ENCODE results near the gene TEX9.
"Not testable (repeated sequence)": the region's sequence is repeated elsewhere in the genome, so short reads cannot be mapped to it uniquely, and the experiment has no call there.

The TEX9 gene

DNA sequence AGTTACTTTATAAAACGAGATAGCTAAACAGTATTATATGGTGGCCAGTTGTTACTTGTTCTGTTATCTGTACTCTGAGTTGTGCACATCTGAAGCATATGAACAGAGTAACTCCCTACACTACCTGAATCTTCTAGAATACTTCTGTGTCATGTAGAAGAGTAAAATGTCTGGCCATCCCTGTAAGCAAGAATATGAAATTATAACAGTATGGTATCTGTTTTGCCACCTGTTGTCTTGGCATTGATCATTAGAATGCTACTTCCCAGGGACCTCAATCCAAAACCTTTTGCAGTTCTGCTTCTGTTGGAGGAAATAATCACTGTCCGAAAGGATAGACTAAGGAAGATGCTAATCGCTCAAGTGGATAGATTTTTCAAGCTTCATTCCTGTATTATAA lies 1.9 kb downstream of the TEX9 start:
- DNase-seq, result no peak

DNA sequence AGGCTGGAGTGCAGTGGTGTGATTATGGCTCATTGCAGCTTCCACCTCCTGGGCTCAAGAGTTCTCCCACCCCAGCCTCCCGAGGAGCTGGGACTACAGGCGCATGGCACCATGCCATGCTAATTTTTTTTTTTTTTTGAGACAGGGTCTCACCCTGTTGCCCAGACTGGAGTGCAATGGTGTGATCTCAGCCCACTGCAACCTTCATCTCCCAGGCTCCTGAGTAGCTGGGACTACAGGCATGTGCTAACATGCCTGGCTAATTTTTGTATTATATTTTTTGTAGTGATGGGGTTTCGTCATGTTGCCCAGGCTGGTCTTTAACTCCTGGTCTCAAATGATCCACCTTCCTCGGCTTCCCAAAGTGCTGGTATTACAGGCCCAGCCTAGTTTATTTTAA lies 4.0 kb downstream of the TEX9 start:
- no peak for DNase-seq

DNA sequence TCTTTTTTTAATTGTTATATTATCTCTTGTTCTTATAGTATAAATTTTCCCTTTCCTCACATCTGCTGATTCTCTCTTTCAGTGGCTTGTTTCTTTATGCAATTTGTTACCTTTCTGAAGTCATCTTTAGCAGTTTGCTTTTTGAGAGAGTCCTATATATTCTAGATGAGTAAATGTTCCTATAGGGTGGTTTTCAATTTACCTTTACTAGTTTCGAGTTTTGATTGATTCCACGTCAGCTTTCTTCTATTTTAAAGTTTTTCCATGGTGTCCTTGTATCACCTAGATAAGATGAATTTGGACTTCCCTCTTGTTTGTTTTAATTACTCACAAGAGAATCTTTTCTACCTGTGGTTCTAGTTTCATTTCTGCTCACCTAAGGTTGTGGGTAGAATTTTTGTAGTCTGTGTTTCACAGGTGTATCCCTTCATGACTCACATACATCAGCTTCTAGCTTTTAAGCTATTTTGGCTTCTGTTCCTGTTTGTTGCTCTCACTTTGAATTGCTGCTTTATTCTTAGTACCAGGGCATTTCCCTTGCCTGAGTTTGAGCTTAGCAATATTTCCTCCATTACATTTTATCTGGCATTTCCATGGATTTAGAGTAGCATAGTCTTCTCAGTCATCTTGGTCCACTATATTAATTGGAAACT lies 6.4 kb downstream of the TEX9 start:
- DNase-seq, result no peak

DNA sequence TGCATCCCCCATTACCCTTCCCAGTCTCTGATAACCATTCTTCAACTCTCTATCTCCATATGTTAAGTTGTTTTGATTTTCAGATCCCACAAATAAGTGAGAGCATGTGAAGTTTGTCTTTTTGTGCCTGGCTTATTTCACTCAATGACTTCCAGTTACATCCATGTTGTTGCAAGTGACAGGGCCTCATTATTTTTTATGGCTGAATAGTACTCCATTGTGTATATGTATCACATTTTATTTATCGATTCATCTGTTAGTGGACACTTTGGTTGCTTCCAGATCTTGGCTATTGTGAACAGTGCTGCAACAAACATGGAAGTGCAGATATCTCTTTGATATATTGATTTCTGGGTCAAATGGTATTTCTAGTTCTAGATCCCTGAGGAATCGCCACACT lies 9.5 kb downstream of the TEX9 start:
- DNase-seq, result not testable (repeated sequence)

DNA sequence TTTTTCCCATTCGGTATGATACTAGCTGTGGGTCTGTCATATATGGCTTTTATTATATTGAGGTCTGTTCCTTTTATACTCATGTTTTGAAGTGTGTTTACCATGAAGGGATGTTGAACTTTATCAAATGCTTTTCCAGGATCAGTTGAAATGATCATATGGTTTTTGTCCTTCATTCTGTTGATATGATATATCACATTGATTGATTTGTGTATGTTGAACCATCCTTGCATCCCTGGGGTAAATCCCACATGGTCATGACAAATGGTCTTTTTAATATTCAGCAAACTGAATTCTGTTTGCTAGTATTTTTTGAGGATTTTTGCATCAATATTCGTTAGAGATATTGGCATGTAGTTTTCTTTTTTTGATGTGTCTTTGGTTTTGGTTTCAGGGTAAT lies 12.6 kb downstream of the TEX9 start:
- DNase-seq, result not testable (repeated sequence)

DNA sequence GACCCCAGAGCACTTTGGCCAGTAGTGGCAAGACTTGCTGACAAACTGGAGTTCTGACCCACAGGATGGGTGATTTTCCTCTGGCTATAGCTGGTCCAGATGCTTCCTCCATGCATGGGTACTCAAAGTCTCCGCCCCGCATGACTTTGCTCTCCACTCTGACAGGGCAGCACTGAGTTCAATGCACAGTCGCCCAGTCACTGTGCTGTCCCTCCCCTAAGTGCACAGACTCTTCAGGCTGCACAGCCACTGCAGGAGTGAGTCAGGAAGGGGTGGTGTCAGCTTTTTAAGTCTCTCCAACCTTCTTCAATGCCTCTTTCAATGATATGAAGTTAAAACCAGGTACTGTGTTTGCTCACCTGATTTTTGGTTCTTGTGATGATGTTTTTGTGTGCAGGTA lies 17.8 kb downstream of the TEX9 start:
- DNase-seq, result no peak

DNA sequence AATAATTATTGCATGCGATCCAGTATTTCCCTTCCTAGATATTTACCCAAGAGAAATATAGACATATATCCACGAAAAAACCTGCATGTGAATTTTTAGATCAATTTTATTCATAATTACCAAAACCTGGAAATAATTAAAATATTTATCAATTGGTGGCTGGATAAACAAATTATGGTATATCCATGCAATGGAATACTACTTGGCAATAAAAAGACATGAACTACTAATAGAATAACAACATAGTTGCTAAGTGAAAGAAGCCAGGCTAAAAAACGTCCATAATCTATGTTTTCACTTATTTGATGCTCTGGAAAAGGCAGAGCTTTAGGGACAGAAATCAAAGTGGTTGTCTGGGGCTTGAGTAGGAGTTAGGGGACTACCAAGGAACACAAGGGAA lies 20.7 kb downstream of the TEX9 start:
- no peak for DNase-seq

DNA sequence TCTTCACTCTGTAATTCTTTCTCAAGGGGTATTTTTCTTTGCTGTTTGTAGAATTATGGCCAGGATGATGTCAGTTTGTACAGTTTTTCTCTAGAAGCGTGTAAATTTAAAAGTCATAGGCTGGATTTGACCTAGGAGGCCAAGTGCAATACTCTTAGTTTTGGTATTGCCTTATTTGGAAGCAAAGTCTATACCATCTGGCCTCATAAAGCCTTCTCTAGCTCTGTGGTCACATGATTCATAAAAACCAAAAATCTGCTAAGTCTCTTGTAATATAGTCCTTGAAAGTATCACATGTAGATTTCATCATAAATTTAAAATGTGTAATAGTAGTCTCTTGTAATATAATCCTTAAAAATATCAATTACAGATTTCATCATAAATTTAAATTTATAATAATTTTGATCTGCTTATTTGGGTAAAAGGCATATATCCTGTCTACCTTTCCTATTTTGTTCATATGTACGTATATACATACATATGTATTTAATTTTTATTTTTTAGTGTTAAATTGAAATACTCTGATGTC lies 25.6 kb downstream of the TEX9 start:
- no peak for DNase-seq

DNA sequence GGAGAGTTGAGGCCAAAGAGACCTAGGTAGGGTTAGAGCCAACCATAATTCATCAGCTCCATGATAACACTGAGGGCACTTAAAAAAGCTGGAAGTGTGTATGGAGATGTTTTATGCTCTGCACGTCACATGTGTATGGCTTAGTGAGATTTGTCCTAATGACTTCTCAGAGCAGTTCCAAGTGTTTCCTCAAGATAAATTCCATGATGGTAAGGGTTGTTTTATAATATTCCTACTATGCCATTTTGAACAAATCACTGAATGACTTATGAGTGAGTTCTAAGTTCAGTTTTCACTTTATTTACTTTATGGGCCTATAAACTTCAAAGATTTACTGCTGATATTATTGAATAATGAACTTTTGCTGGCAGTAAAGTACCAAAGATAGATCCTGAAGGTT lies 28.1 kb downstream of the TEX9 start:
- no peak for DNase-seq

DNA sequence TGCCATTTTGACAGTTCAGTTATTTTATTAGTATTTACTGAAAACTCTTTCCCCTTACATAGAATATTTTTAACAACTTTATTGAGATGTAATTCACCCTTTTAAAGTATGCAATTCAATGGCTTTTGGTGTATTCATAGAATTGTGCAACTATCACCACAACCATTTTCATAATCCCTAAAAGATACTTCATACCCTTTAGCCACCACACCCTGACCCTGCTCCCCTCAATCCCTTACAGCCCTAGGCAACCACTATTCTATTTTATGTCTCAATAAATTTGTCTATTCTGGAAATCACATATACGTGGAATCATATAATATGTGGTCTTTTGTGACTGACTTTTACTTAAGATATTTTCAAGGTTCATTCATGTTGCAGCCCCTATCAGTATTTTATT lies 29.7 kb downstream of the TEX9 start:
- no peak for DNase-seq

DNA sequence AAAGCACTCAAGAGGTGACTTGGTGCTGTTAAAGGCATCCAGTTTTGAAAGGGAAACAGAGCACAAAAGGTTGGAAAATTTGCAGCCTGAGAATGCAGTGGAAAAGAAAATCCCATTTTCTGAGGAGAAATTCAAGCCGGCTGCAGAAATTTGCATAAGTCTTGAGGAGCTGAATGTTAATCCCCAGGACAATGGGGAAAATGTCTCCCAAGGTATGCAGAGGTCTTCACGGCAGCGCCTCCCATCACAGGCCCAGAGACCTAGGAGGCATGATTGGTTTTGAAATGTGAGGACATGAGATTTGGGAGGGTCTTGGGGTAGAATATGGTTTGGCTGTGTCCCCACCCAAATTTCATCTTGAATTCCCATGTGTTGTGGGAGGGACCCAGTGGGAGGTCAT lies 32.1 kb downstream of the TEX9 start:
- not testable (repeated sequence) for DNase-seq

DNA sequence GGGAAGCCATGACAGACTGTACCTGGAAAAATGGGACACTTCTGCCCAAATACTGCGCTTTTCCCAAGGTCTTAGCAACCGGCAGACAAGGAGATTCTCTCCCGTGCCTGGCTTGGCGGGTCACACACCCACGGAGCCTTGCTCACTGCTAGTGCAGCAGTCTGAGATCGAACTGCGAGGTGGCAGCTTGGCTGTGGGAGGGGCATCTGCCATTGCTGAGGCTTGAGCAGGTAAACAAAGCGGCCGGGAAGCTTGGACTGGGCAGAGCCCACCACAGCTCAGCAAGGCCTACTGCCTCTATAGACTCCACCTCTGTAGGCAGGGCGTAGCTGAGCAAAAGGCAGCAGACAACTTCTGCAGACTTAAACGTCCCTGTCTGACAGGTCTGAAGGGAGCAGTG lies 34.0 kb downstream of the TEX9 start:
- DNase-seq, result not testable (repeated sequence)

DNA sequence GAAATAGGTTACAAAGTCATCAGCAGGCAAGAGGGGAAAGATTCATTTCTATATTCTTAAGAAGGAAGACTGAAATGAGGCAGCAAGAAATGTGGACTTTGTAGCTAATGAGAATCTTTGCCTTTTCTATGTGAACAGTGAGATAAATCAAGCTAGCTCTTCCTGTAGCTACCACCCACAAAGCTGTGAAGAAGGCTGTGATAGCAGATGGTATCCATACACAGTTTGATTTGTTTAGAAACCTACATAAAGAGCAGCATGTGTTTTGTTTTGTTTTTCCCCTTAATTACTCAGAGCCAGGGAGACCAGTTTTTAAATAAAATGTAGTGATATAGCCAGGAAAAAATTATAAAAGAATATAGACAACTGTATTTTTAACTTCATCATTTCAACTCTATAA lies 45.5 kb downstream of the TEX9 start:
- peak in 1 of 2 donors; percentile 21 for DNase-seq

DNA sequence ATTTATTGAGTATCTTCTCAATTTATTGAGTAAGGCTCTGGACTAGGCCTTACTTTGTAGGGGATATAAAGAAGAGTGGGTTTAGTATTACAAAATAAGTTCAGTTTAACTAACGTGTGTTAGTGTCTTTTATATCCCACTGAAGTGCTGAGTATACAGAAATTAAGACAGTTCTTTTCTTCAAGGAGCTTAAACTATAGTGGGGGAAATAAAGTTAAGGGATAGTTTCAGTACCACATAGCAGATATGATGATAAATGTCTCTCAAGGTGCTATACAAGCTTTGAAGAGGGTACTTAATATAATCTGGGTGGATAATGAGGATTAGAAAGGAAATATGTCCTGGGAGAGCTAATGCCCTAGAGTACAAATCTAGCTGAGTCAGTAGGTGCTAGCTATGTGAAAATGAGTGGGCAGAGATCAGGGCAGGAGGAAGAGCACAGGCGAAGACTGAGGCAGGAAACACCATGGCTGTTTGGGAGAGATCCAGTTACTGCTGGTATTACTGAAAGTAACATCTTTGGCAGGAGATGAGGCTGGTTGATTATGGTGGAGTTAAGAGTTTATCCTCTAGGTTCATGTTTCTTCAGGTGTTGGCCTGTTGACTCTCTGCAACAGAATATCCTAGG lies 46.0 kb downstream of the TEX9 start:
- no peak for DNase-seq

DNA sequence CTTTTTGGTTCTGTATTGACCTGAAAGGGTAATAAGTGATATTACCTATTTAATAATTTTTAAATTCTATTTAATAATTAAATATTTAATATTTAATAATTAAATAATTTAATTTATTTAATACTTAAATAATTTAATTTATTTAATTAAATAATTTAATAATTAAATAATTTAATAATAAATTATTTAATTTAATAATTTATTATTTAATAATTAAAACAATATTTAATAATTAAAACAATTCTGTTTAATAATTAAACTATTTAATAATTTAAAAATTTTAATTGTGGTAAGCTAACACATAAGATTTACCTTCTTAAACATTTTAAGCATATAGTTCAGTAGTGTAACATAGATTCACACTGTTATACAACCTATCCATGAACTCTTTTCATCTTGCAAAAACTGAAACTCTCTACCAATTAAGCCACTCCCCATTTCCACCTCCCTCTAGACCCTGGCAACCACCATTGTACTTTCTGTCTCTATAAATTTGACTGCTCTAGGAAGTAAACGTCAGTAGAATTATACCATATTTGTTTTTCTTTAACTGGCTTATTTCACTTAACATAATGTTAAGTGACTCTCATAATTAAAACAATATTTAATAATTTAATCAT lies 48.0 kb downstream of the TEX9 start:
- DNase-seq, result not testable (repeated sequence)

DNA sequence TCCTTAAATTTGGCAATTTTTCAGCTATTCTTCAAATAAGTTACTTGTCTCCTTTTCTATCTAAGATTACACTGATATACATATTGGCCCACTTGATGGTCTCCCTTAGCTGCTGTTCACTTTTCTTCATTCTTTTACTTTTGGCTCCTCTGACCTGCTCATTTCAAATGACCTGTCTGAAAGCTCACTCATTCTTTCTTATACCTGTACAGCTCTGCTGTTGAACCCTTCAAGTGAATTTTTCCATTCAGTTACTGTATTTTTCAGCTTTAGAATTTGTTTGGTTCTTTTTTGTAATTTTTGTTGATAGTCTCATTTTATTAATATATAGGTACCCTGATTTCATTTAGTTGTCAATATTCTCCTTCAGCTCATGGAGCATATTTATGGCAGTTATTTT lies 60.0 kb downstream of the TEX9 start:
- no peak for DNase-seq

DNA sequence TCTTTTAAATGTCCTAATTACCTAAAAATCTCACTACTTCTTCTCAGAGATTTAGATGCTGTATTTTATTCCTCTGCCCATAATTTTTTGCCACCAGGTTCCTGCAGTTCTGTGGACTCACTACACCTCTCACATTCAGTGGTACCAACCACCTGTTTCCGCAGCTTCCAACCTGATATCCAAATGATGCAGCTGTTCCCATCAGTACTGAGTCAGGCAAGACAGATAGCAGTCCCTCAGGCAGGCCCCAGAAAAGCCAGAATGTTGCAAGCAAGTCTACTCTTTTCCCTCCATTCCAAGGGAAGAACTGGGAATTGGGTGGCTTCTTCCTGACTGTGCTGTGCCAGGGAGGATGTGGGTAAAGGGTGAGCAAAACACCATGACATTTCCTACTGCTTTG lies 60.8 kb downstream of the TEX9 start:
- DNase-seq, result no peak

DNA sequence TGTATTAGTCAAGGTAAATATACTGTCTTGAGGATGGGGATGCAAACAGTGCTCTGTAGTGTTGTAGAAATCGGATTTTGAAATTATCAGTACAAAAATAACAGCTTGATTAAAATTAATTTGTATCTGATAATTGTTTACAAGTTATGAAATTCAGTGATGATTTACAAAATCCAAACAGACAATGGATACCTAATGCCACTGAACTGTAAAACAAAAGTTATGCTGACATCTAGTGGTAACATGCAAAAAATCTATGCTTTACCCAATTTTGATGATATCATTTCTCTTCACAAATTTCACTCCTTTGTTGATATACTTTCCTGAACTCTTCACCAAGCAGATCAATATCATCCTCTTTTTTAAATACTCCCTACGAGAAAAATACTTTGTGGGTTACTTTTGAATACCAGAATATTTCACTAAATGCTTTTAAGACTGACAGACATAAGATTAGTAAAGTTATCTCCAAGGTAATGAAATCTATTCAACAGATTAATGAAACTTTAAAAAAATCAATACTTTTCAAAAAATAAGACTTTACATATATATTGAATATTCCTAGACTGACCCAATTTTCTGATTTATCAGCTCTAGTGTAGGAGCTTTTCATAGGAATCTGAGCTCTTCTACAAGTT lies 63.7 kb downstream of the TEX9 start:
- DNase-seq, result peak in 1 of 2 donors; percentile 36

DNA sequence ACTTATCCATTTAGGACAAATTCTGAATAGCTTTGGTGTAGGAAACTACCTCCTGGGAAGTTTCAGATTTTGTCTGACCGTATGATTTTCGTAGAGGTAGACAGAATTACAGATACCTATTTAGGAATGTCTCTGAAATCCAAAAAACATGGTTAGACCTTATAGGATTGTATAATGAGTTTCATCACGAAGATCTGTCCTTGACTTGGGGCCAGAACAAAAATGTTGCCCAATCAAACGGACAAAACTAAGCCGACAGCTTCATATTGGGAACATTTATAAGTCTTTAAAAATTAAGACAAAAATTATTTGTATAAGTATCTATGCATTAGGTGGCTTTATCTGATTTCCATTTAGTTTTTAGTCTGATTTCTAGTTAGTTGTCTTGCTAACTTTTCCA lies 67.1 kb downstream of the TEX9 start:
- no peak for DNase-seq

DNA sequence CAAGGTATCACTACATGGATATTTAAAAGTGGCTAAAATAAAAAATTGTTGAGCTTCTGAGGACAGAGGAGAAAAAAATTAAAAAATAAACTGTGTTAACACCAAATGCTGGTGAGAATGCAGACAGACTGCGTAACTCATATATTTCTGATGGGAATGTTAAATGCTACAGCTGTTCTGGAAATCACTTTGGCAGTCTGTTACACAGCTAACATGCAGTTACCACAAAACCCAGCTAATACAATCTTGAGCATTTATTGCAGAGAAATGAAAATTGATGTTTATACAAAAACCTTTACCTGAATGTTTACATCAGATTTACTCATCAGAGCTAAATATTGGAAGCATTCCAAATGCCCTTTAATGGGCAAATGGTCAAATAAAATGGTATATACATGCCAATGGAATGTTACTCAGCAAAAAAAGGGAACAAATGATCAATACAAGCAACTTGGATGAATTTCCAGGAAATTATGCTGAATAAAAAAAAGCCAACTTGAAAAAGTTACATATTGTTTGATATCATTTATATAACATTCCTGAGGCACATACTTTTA lies 75.1 kb downstream of the TEX9 start:
- no peak for DNase-seq

DNA sequence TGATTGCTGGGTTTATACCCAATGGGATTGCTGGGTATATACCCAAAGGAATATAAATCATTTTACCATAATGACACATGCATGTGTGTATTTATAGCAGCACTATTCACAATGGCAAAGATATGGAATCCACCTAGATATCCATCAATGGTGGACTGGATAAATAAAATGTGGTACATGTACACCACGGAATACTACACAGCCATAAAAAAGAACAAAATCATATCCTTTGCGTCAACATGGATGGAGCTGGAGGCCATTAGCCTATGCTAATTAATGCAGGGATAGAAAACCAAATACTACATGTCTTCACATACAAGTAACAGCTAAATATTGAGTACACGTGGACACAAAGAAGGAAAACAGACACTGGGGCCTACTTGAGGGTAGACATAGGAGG lies 77.1 kb downstream of the TEX9 start:
- DNase-seq, result no peak

DNA sequence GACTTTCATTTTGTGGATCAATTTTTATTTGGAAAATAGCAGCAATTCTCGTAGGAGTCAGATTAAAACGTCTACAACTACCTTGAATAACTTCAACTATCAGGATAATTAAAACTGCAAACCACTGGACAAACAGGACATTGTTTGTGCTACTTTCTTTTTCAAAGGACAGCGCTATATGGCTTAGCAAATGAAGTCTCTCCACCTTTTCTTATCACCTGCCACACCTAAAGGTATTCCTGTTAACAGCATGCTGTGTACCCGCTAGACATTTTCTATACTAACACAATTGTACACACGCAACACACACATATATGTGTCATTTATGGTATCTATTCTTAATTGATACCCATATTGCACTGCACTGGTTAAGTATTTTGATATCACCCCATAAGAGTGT lies 80.5 kb downstream of the TEX9 start:
- no peak for DNase-seq

DNA sequence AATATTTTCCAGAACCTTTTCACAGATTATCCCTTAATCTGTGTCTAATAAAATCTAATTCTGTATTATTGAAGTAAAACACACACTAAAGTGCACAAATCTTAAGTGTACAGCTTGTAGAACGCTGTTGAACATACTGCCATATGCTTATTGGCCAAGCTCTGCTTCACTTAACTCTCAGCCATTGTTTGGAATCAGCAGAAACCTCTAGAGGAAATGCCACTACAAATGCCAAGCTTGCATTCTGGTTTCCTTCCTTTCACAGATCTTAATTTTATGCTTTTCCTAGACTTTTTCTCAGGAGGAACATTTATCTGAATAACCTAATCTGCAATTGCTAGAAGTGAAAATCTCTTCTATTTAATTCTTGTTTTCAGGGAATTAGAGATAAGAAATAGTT lies 89.6 kb downstream of the TEX9 start:
- no peak for DNase-seq

DNA sequence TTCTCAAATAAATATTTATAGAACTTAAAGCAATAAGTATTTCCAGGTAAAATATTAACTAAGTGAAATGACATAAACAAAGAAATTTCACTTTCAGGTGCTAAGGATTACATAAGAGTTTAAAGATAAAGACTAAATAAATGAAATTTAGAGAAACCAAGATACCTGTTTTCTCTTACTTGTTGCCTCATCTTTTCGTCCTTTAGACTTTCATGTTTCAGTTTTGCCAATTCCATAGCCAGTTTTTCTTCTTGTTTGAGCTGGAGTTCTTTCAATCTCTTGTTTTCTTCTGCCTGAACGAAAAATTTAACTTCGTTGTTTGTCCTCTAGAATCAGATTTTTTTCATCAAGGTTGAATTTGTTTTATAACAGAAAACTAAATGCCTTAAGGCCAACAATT lies 91.0 kb downstream of the TEX9 start:
- DNase-seq, result no peak
